HepG2 (cell line): Measurements from ENCODE around the gene GMEB1. TPM values are rescaled to one million over a fixed set of nuclear protein-coding genes. Genes with fewer than 3 reads are reported as not detected.

Experiments used
- GFI1 ChIP-seq: sonication (generic); formaldehyde crosslinking; IDR thresholded peaks from 2 replicates; pipeline ENCODE4 v1.5.0; 2020; ENCODE audit warnings: missing genetic modification reagents, mild to moderate bottlenecking, borderline replicate concordance
- GMEB1 ChIP-seq: sonication (generic); formaldehyde crosslinking; IDR thresholded peaks from 2 replicates; pipeline ENCODE4 v1.5.1; 2020; ENCODE audit warnings: missing genetic modification reagents, mild to moderate bottlenecking, borderline replicate concordance
- HNRNPK ChIP-seq: fragments of 200-400 bp; formaldehyde crosslinking; IDR thresholded peaks from 2 replicates; pipeline ENCODE4 v1.6.1; 2018; ENCODE audit warnings: low read length, low read depth, moderate library complexity, mild to moderate bottlenecking; ENCODE audit not compliant: poor library complexity, severe bottlenecking
- NR2F2 ChIP-seq: IDR thresholded peaks from 2 replicates; pipeline ENCODE4 v1.6.1; 2012; ENCODE audit warnings: low read depth, inconsistent platforms, borderline replicate concordance
- NR3C1 ChIP-seq: sonication (generic); formaldehyde crosslinking; IDR thresholded peaks from 2 replicates; pipeline ENCODE4 v1.4.0; 2020; ENCODE audit warnings: missing genetic modification reagents
- POLR2AphosphoS5 ChIP-seq: IDR thresholded peaks from 2 replicates; pipeline ENCODE4 v1.6.1; 2012; ENCODE audit warnings: low read depth, low read length
- TCF12 ChIP-seq, 2 experiments: fragments of 450-650 bp in 1 of 2; sonication (generic) in 1 of 2; formaldehyde crosslinking in 1 of 2; IDR thresholded peaks; 2 replicates each; pipeline versions ENCODE4 v1.6.1 to v1.8.0; 2017 to 2022; ENCODE audit warnings: antibody characterized with exemption in 1 of 2, mild to moderate bottlenecking in 1 of 2, missing genetic modification reagents in 1 of 2, moderate library complexity in 1 of 2
- TFDP2 ChIP-seq: sonication (generic); formaldehyde crosslinking; IDR thresholded peaks from 2 replicates; pipeline ENCODE4 v1.4.0; 2020; ENCODE audit warnings: missing genetic modification reagents
- YY1 ChIP-seq: IDR thresholded peaks from 2 replicates; pipeline ENCODE4 v1.6.1; 2011; ENCODE audit warnings: low read length, low read depth, moderate library complexity, mild to moderate bottlenecking; ENCODE audit not compliant: insufficient read depth, insufficient replicate concordance
- ZFP91 ChIP-seq: sonication (generic); formaldehyde crosslinking; IDR thresholded peaks from 2 replicates; pipeline ENCODE4 v1.9.0; 2022; ENCODE audit warnings: missing genetic modification reagents, mild to moderate bottlenecking, borderline replicate concordance
- ZFX ChIP-seq: sonication (generic); formaldehyde crosslinking; IDR thresholded peaks from 2 replicates; pipeline ENCODE4 v1.4.0; 2020; ENCODE audit warnings: mild to moderate bottlenecking, low read depth, missing genetic modification reagents, moderate library complexity
- ZMYM3 ChIP-seq: sonication (generic); formaldehyde crosslinking; IDR thresholded peaks from 2 replicates; pipeline ENCODE4 v1.5.1; 2020; ENCODE audit warnings: mild to moderate bottlenecking, missing genetic modification reagents
- ZMYM4 ChIP-seq: sonication (generic); formaldehyde crosslinking; IDR thresholded peaks from 2 replicates; pipeline ENCODE4 v1.8.1; 2023; ENCODE audit warnings: mild to moderate bottlenecking, missing genetic modification reagents
- ZNF280D ChIP-seq: sonication (generic); formaldehyde crosslinking; IDR thresholded peaks from 2 replicates; pipeline ENCODE4 v1.5.1; 2020; ENCODE audit warnings: mild to moderate bottlenecking, missing genetic modification reagents
- ZNF547 ChIP-seq: sonication (generic); formaldehyde crosslinking; IDR thresholded peaks from 2 replicates; pipeline ENCODE4 v1.5.1; 2020; ENCODE audit warnings: mild to moderate bottlenecking, missing genetic modification reagents
- ZNF761 ChIP-seq: sonication (generic); formaldehyde crosslinking; conservative IDR thresholded peaks from 2 replicates; pipeline ENCODE4 v1.4.0; 2020; ENCODE audit warnings: mild to moderate bottlenecking, missing genetic modification reagents
- ZNF775 ChIP-seq: sonication (generic); formaldehyde crosslinking; IDR thresholded peaks from 2 replicates; pipeline ENCODE4 v1.4.0; 2020; ENCODE audit warnings: missing genetic modification reagents, mild to moderate bottlenecking, moderate library complexity, borderline replicate concordance
- ZNF788 ChIP-seq: sonication (generic); formaldehyde crosslinking; IDR thresholded peaks from 2 replicates; pipeline ENCODE4 v1.5.0; 2020; ENCODE audit warnings: mild to moderate bottlenecking, missing genetic modification reagents, borderline replicate concordance
- ZSCAN31 ChIP-seq: sonication (generic); formaldehyde crosslinking; IDR thresholded peaks from 2 replicates; pipeline ENCODE4 v1.5.0; 2020; ENCODE audit warnings: low read depth, mild to moderate bottlenecking, missing genetic modification reagents
- ZZZ3 ChIP-seq: sonication (generic); formaldehyde crosslinking; IDR thresholded peaks from 2 replicates; pipeline ENCODE4 v1.4.0; 2020; ENCODE audit warnings: missing genetic modification reagents, mild to moderate bottlenecking, borderline replicate concordance
- polyA plus RNA-seq, 8 experiments: library from polyadenylated mRNA; depleted of rRNA in 3 of 8; stranded (reverse) in 7 of 8; unstranded in 1 of 8; fragments of >200 nt; fragmentation: Illumina TruSeq in 4 of 8; extraction: Trizol in 4 of 8; gene quantifications; 2 replicates each; pipeline versions ENCODE4 v1.2.1 to v1.2.3, GENCODE V29; 2011 to 2016; ENCODE audit warnings: low read depth in 4 of 8, missing spikeins in 1 of 8, mixed read lengths in 1 of 8; ENCODE audit not compliant: insufficient read depth in 1 of 8
- total RNA-seq, 5 experiments: library from RNA; depleted of rRNA; stranded (reverse); fragments of >200 nt; fragmentation: Illumina TruSeq; extraction: Trizol; gene quantifications; 2 replicates each; pipeline ENCODE4 v1.2.3, GENCODE V29; 2016; ENCODE audit warnings: low read depth in 1 of 5

GMEB1 gene
- total and polyA plus RNA-seq, 2 of the 13 experiments (the other 11 are each of a cell fraction or from before 2014, with no cell fraction given): 3.0 to 6.0 TPM

GRCh38 chr1:28668191-28668955 is at the start of gene GMEB1 (continued):
- TF ChIP-seq ZMYM3 (CRISPR knock-in tag): peak; percentile 59; the same call in 1 of the 2 replicates
- TF ChIP-seq TFDP2: peak; percentile 41; the same call in 1 of the 2 replicates
- 0 out of 2 replicates have a peak, but pooled peaks have one; percentile 23 for TF ChIP-seq ZNF280D (CRISPR knock-in tag)
- TF ChIP-seq ZNF761 (CRISPR knock-in tag): no peak; the same call in 1 of the 2 replicates
- TF ChIP-seq ZZZ3: no peak
- peak; percentile 53; the same call in 1 of the 2 replicates for TF ChIP-seq GMEB1 (CRISPR knock-in tag)
- no peak for TF ChIP-seq ZNF775 (CRISPR knock-in tag)
- peak; percentile 77 for TF ChIP-seq ZFX (CRISPR knock-in tag)
- no peak for TF ChIP-seq NR2F2
- peak; percentile 60 for TF ChIP-seq YY1
- 0 out of 2 replicates have a peak, but pooled peaks have one; percentile 20 for TF ChIP-seq ZSCAN31 (CRISPR knock-in tag)
- no peak for TF ChIP-seq ZNF788 (CRISPR knock-in tag)
- TF ChIP-seq POLR2AphosphoS5: peak; percentile 47; the same call in 1 of the 2 replicates
- TF ChIP-seq ZMYM4 (CRISPR knock-in tag): no peak
- TF ChIP-seq HNRNPK: peak; percentile 29
- TF ChIP-seq NR3C1 (CRISPR knock-in tag): no peak
- no peak for TF ChIP-seq ZNF547 (CRISPR knock-in tag)
- TF ChIP-seq GFI1 (CRISPR knock-in tag): 0 out of 2 replicates have a peak, but pooled peaks have one; percentile 19
- TF ChIP-seq TCF12 (IDR thresholded peaks at IDR 0.05): no peak
- TF ChIP-seq TCF12 (CRISPR knock-in tag; IDR thresholded peaks at IDR 0.05): no peak
- peak; percentile 100 for TF ChIP-seq ZFP91
